Measurements from ENCODE around the gene MUC20. TPM values are rescaled to one million over a fixed set of nuclear protein-coding genes. Genes with fewer than 3 reads are reported as not detected.
"Not testable (repeated sequence)": the region's sequence is repeated elsewhere in the genome, so short reads cannot be mapped to it uniquely, and the experiment has no call there.

The MUC20 gene
- total RNA-seq, 4 donors from 2014 or later, result 1.5 to 7.0 (median 3.2) TPM

GRCh38 chr3:195717852-195718476, 2.8 kb upstream of the MUC20 start:
- DNase-seq, result no peak
- in situ Hi-C loops (cut with MboI; ENCODE audit: low sequenced_read_pairs in 4 of 4) (loop anchor here in 1 of 4 donors (5.0 kb wide), 1 partner anchor 96 kb away; no protein-coding TSS in a partner anchor), intact Hi-C loops (cut with DNase I; ENCODE audit: low total_unique reads) (no loop called here)

GRCh38 chr3:195718477-195718984, 2.2 kb upstream of the MUC20 start:
- Histone ChIP-seq H3K9me3 (no peaks in the 10 kb centered on the region), H3K4me3 (no peak overlapping the region), H3K27me3 (no peaks in the 10 kb centered on the region), H3K36me3 (peaks cover 0 to 14% of the 10 kb centered on the region in 2 donors), H3K4me1 (peaks cover 11 to 12% of the 10 kb centered on the region in 2 donors), H3K27ac (no peak overlapping the region)
- TF ChIP-seq POLR2A (IDR thresholded peaks at IDR 0.05), result no peak
- TF ChIP-seq, protein P1, sequence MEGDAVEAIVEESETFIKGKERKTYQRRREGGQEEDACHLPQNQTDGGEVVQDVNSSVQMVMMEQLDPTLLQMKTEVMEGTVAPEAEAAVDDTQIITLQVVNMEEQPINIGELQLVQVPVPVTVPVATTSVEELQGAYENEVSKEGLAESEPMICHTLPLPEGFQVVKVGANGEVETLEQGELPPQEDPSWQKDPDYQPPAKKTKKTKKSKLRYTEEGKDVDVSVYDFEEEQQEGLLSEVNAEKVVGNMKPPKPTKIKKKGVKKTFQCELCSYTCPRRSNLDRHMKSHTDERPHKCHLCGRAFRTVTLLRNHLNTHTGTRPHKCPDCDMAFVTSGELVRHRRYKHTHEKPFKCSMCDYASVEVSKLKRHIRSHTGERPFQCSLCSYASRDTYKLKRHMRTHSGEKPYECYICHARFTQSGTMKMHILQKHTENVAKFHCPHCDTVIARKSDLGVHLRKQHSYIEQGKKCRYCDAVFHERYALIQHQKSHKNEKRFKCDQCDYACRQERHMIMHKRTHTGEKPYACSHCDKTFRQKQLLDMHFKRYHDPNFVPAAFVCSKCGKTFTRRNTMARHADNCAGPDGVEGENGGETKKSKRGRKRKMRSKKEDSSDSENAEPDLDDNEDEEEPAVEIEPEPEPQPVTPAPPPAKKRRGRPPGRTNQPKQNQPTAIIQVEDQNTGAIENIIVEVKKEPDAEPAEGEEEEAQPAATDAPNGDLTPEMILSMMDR (IDR thresholded peaks at IDR 0.05 in 4 of 5, conservative IDR thresholded peaks at IDR 0.05 in 1 of 5), result no peak
- no peak for DNase-seq
- ATAC-seq, result no peak
- intact Hi-C loops (cut with DNase I; ENCODE audit: low total_unique reads) (no loop called here), in situ Hi-C loops (cut with MboI; ENCODE audit: low sequenced_read_pairs in 4 of 4) (loop anchor here in 1 of 4 donors (5.0 kb wide), 1 partner anchor 96 kb away; no protein-coding TSS in a partner anchor)

More at GRCh38 chr3:195717852-195718476, 2.8 kb upstream of the MUC20 start:
- Histone ChIP-seq H3K4me3 (no peak overlapping the region), H3K27ac (no peak overlapping the region), H3K4me1 (peaks cover 11 to 12% of the 10 kb centered on the region in 2 donors), H3K27me3 (no peaks in the 10 kb centered on the region), H3K9me3 (no peaks in the 10 kb centered on the region), H3K36me3 (peaks cover 0 to 14% of the 10 kb centered on the region in 2 donors)
- ATAC-seq, result no peak
- TF ChIP-seq, protein P1 (IDR thresholded peaks at IDR 0.05 in 4 of 5, conservative IDR thresholded peaks at IDR 0.05 in 1 of 5), result no peak
- TF ChIP-seq POLR2A (IDR thresholded peaks at IDR 0.05), result no peak

GRCh38 chr3:195719514-195720254, 1.1 kb upstream of the MUC20 start:
- H3K27ac ChIP-seq; H3K27me3 ChIP-seq; H3K9me3 ChIP-seq; intact Hi-C loops (cut with DNase I; ENCODE audit: low total_unique reads); H3K36me3 ChIP-seq; H3K4me3 ChIP-seq; ATAC-seq; DNase-seq: not testable (repeated sequence)
- in situ Hi-C loops (cut with MboI; ENCODE audit: low sequenced_read_pairs in 4 of 4), result loop anchor here in 1 of 4 donors (5.0 kb wide), 1 partner anchor 97 kb away; no protein-coding TSS in a partner anchor
- H3K4me1 ChIP-seq, result peaks cover 11 to 12% of the 10 kb centered on the region in 2 donors

DNA sequence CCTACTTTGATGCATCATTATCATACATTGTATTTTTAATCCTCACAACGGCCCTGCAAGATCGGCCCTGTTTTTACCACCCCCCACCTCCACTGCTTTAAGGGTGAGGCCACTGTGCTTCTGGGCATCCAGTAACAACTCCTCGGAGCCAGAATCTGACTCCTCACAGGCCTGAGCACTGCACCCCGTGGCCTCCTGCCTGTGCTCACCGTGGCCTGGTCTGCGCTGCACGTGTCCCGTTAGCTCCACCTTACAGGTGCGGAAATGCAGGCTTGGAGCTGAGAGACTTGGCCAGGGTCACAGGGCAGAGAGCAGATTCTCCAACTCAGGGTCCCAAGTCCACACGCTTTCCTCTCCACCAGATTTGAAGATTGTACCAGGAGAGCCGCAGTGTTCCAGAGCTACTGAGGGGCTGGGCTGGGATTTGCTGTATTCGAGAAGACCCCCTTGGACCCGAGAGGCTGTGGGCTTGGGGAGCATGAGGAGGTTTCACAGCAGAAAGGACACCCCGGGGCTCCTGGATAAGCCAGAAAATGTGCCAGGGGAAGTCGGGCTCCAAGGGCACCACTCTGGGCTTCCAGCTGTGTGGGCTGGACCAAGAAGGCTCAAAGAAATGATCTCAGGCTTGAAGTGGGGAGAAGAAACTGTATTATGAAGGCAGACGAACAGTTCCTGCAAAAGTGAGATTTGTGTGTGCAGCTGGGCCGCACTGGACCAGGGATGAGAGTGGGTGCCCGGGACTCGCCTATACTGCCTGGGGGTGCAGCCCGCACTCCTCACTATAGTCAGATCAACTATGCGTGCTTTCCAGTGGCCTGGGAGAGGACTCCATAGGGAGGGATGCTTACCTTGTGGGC, 1.6 kb downstream of the MUC20 start:
- intact Hi-C loops (cut with DNase I; ENCODE audit: low total_unique reads); H3K4me3 ChIP-seq; ATAC-seq; H3K27me3 ChIP-seq; DNase-seq; H3K36me3 ChIP-seq; in situ Hi-C loops (cut with MboI; ENCODE audit: low sequenced_read_pairs in 4 of 4); H3K27ac ChIP-seq; H3K9me3 ChIP-seq; H3K4me1 ChIP-seq: not testable (repeated sequence)

GRCh38 chr3:195722996-195723345, 2.2 kb downstream of the MUC20 start:
- in situ Hi-C loops (cut with MboI; ENCODE audit: low sequenced_read_pairs in 4 of 4); H3K4me1 ChIP-seq; H3K4me3 ChIP-seq; ATAC-seq; H3K27me3 ChIP-seq; H3K27ac ChIP-seq; H3K9me3 ChIP-seq; intact Hi-C loops (cut with DNase I; ENCODE audit: low total_unique reads); DNase-seq; H3K36me3 ChIP-seq: not testable (repeated sequence)

GRCh38 chr3:195724363-195724762, 3.6 kb downstream of the MUC20 start:
- H3K9me3 ChIP-seq; H3K27me3 ChIP-seq; ATAC-seq; in situ Hi-C loops (cut with MboI; ENCODE audit: low sequenced_read_pairs in 4 of 4); H3K36me3 ChIP-seq; H3K4me3 ChIP-seq; H3K4me1 ChIP-seq; DNase-seq; intact Hi-C loops (cut with DNase I; ENCODE audit: low total_unique reads); H3K27ac ChIP-seq: not testable (repeated sequence)

- H3K4me1 ChIP-seq; H3K9me3 ChIP-seq; ATAC-seq; intact Hi-C loops (cut with DNase I; ENCODE audit: low total_unique reads); H3K27me3 ChIP-seq; H3K27ac ChIP-seq; DNase-seq; H3K4me3 ChIP-seq; in situ Hi-C loops (cut with MboI; ENCODE audit: low sequenced_read_pairs in 4 of 4): not testable (repeated sequence)
- peaks cover 0 to 18% of the 10 kb centered on the region in 2 donors for H3K36me3 ChIP-seq
These were observed 5.3 kb downstream of the MUC20 start for GRCh38 chr3:195725916-195726740.

Data from gastrocnemius medialis (tissue), 4 donors.